ENCODE results near the gene FARP2.

DNA sequence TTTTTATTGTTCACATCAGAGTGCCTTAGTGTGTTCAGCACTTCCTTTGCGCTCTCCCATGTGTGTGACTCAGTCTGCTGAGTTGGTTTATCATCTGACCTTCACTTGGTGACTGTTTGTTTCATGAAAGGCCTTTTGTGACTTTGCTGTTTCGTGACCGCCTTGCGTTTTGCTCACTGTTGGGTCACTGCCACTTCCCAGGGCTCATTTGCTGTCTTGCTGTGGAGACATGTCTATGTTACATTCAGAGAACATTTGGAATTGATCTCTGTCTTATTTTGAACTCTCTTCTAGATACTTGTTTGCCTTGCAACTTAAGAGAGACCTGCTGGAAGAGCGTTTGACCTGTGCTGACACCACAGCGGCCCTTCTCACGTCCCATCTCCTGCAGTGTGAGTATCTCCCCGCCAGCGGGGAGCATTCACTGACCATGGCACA lies 54.7 kb downstream of the FARP2 start:
- TF ChIP-seq, protein P1, sequence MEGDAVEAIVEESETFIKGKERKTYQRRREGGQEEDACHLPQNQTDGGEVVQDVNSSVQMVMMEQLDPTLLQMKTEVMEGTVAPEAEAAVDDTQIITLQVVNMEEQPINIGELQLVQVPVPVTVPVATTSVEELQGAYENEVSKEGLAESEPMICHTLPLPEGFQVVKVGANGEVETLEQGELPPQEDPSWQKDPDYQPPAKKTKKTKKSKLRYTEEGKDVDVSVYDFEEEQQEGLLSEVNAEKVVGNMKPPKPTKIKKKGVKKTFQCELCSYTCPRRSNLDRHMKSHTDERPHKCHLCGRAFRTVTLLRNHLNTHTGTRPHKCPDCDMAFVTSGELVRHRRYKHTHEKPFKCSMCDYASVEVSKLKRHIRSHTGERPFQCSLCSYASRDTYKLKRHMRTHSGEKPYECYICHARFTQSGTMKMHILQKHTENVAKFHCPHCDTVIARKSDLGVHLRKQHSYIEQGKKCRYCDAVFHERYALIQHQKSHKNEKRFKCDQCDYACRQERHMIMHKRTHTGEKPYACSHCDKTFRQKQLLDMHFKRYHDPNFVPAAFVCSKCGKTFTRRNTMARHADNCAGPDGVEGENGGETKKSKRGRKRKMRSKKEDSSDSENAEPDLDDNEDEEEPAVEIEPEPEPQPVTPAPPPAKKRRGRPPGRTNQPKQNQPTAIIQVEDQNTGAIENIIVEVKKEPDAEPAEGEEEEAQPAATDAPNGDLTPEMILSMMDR (conservative IDR thresholded peaks at IDR 0.05 in 1 of 2, IDR thresholded peaks at IDR 0.05 in 1 of 2; ENCODE audit: low read depth in 1 of 2, low read length in 2 of 2): no peak
- no peak for TF ChIP-seq EZH2 (IDR thresholded peaks at IDR 0.05; ENCODE audit: low read length, missing control alignments)
